CD4-positive, alpha-beta memory T cell (primary cell): ENCODE results near the gene CRYL1. TPM values are rescaled to one million over a fixed set of nuclear protein-coding genes. Genes with fewer than 3 reads are reported as not detected.

Experiments
- CTCF ChIA-PET: fragments of 350-600 bp; sonication (Branson Sonifier 250); formaldehyde crosslinking; loops from one replicate; lab custom pipeline; 2021; ENCODE audit warnings: inconsistent platforms; ENCODE audit not compliant: partially characterized antibody; lab: Charles Lee
- POLR2A ChIA-PET: fragments of 350-600 bp; sonication (Branson Sonifier 250); formaldehyde crosslinking; loops from one replicate; lab custom pipeline; 2021; ENCODE audit not compliant: partially characterized antibody; lab: Charles Lee
- DNase-seq, 5 donors: peaks; one replicate each; pipeline versions ENCODE4 v3.0.0 to v3.0.0-alpha.2; 2020 to 2022; ENCODE audit warnings: mixed read lengths in 1 of 5
- H3K27ac ChIP-seq: one replicate; pipeline ENCODE4 v1.7.0; 2013; ENCODE audit warnings: low read depth, low read length
- H3K27me3 ChIP-seq: 2 replicates; pipeline ENCODE4 v1.7.0; 2013; ENCODE audit warnings: mild to moderate bottlenecking, low read length, moderate library complexity; ENCODE audit not compliant: insufficient read depth
- H3K36me3 ChIP-seq: 2 replicates; pipeline ENCODE4 v1.7.0; 2013; ENCODE audit warnings: mild to moderate bottlenecking, low read length, moderate library complexity; ENCODE audit not compliant: insufficient read depth
- H3K4me1 ChIP-seq: 2 replicates; pipeline ENCODE4 v1.7.0; 2013; ENCODE audit warnings: mild to moderate bottlenecking, low read length, moderate library complexity; ENCODE audit not compliant: insufficient read depth
- H3K4me3 ChIP-seq, 2 donors: one replicate each; pipeline ENCODE4 v1.7.0; 2013; ENCODE audit warnings: low read length in 2 of 2, mild to moderate bottlenecking in 1 of 2
- H3K9me3 ChIP-seq, 2 donors: one replicate each; pipeline ENCODE4 v1.7.0; 2013; ENCODE audit warnings: low read length in 2 of 2, control low read depth in 1 of 2; ENCODE audit not compliant: control insufficient read depth in 1 of 2
- H3K27ac Mint-ChIP-seq, 7 donors: one replicate each; pipeline ENCODE4 v1.8.0; 2020 to 2021; ENCODE audit warnings: mixed read lengths in 7 of 7, mild to moderate bottlenecking in 6 of 7, inconsistent platforms in 3 of 7, moderate library complexity in 3 of 7
- H3K27me3 Mint-ChIP-seq, 2 donors: one replicate each; pipeline ENCODE4 v1.8.0; 2020 to 2021; ENCODE audit warnings: mixed read lengths in 2 of 2
- H3K36me3 Mint-ChIP-seq, 2 donors: one replicate each; pipeline ENCODE4 v1.8.0; 2020 to 2021; ENCODE audit warnings: mixed read lengths in 2 of 2, inconsistent platforms in 1 of 2, mild to moderate bottlenecking in 1 of 2
- H3K4me1 Mint-ChIP-seq, 4 donors: one replicate each; pipeline ENCODE4 v1.8.0; 2020 to 2021; ENCODE audit warnings: mixed read lengths in 4 of 4, mild to moderate bottlenecking in 1 of 4
- H3K4me3 Mint-ChIP-seq, 8 donors: one replicate each; pipeline ENCODE4 v1.8.0; 2020 to 2021; ENCODE audit warnings: mixed read lengths in 8 of 8, mild to moderate bottlenecking in 7 of 8, moderate library complexity in 6 of 8, inconsistent platforms in 3 of 8
- H3K9me3 Mint-ChIP-seq, 8 donors: one replicate each; pipeline ENCODE4 v1.8.0; 2020 to 2021; ENCODE audit warnings: mixed read lengths in 8 of 8, mild to moderate bottlenecking in 5 of 8, inconsistent platforms in 3 of 8, moderate library complexity in 1 of 8
- intact Hi-C: fragments of 100-400 bp; cut with micrococcal nuclease; formaldehyde crosslinking; loops from one replicate; pipeline ENCODE4 v1.15.1; 2023
- polyA plus RNA-seq, 2 donors: library from polyadenylated mRNA; unstranded; fragments of 300-500 nt; fragmentation: Illumina TruSeq; gene quantifications; one replicate each; pipeline ENCODE4 v1.2.3, GENCODE V29; 2021
- total RNA-seq, 2 experiments: library from RNA; stranded (reverse); gene quantifications; one replicate each; pipeline ENCODE4 v1.2.3, GENCODE V29; 2021

CRYL1 gene
- total and polyA plus RNA-seq, 4 experiments from 2014 or later, result 18.1 to 59.1 (median 31.1) TPM

DNA sequence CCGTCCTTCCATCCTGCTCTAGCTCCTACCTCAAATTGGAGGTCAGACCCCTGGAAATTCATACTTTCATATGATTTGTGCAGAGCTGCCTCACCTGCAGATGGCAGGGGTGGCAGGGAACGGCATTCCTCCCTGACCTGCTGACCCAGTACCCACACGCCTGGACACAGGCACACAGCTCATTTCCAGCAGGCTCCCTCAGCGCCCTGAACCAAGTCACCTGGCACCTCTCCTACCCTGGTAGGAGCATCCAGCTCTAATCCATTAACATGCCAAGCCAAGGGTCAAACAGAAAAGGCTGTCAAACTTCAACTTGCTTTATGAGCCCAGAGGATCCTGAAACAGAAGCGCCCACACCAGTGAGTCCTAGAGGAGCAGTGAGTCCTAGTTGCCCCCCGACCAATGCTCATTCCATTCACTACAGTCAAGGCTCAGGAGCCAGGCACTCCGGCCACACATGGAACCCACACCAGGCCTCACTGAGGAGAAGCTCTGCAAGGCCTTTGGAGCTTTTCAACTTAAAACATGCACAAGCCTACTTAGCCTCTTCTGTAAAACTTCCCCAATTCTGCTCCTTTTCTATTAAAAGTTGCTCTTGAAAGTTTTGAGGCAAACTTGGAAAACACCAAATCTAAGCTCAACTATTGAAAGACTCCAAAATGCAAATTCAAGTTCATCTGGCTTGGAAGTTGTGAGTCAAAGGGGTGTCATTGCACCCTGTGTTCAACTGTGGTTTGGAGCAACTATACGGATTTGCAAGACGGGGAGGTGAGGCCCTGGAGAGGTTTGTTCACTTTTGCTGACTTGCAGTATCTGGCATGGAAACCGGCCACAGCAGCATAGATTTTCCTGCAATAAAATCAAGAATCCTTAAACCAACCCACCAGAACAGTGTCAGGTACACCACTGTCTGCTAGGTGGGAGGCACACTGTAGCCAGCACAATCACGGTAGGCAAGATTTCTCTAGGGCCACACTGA, 96.7 kb downstream of the CRYL1 start:
- Histone ChIP-seq H3K4me3 (no peak overlapping the region), H3K36me3 (no peaks in the 10 kb centered on the region), H3K27ac (no peak overlapping the region), H3K27me3 (no peaks in the 10 kb centered on the region), H3K9me3 (no peaks in the 10 kb centered on the region), H3K4me1 (no peaks in the 10 kb centered on the region)
- intact Hi-C loops, result no loop called here
- Mint-ChIP-seq H3K9me3 (no peaks in the 10 kb centered on the region), H3K27ac (peak overlapping the region in 1 of 7 donors; percentile 55), H3K4me1 (peaks cover 0 to 7% (median 1%) of the 10 kb centered on the region in 4 donors), H3K27me3 (no peaks in the 10 kb centered on the region), H3K4me3 (no peak overlapping the region), H3K36me3 (peaks cover 42 to 63% of the 10 kb centered on the region in 2 donors)
- no peak for DNase-seq
- CTCF ChIA-PET, result no interaction called here
- POLR2A ChIA-PET, result no interaction called here

DNA sequence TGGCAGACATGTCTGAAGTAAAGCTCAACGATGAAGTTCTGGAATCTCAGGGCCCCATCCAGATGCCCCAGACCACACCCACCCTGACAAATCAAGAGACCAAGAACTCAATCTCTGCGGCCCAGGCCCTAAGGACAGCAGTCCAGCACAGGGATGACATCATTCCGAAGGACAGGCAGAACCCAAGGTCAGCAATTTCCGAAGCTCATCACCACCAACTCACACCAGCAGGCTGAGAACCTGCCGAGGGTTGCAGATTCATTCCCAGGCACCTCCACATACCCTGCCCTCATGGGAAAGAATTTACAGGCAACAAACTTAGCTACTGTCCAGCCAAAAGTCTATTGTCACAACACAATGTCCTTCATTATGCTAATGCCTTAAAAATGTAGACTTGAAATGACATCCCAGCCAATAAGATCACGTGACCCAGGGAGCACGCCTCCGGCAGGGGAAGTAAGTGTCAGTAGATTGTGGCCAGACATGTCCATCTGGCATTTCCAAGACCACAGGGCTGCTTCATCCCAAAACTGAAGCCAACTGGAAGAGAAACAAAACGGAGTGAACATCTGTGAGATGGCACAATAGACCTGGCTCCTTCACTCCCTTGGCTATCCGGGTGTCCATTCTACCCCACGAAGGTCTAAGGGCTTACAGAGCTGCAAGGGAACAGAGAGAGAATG, 98.8 kb downstream of the CRYL1 start:
- H3K4me3 ChIP-seq, result no peak overlapping the region
- no peak overlapping the region for H3K27ac ChIP-seq
- no peaks in the 10 kb centered on the region for H3K36me3 ChIP-seq
- Mint-ChIP-seq H3K27ac (peak overlapping the region in 3 of 7 donors; percentile 29 to 85 (median 48)), H3K36me3 (peaks cover 38 to 56% of the 10 kb centered on the region in 2 donors), H3K9me3 (no peaks in the 10 kb centered on the region), H3K4me3 (no peak overlapping the region), H3K4me1 (peaks cover 2 to 5% (median 4%) of the 10 kb centered on the region in 4 donors), H3K27me3 (no peaks in the 10 kb centered on the region)
- no peaks in the 10 kb centered on the region for H3K9me3 ChIP-seq
- H3K4me1 ChIP-seq, result no peaks in the 10 kb centered on the region
- POLR2A ChIA-PET, result no interaction called here
- CTCF ChIA-PET, result no interaction called here
- DNase-seq, result no peak
- H3K27me3 ChIP-seq, result no peaks in the 10 kb centered on the region
- intact Hi-C loops, result no loop called here

DNA sequence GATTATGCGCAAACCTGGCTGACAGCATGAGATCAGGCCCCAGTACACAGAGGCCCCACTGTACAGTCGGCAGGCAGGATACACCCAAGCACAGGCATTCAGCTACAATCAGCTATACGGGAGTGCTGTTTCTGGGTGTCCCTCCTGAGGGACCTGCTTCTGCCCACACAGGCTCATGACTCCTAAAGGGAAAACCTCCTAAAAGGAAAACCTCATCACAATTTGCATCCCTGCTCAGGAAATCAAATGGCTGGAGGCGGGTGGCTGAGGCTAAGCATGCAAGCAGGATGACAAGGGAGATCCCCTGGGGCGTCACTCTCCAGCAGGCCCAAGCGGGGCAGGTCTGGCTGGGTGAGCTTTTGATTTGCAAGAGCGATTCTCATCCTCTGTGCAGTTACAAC, 99.8 kb downstream of the CRYL1 start:
- CTCF ChIA-PET, result interaction anchor here (1.1 kb wide), 1 partner anchor 29 kb away, joined by 3 read pairs; no protein-coding TSS in a partner anchor
- H3K36me3 ChIP-seq, result no peaks in the 10 kb centered on the region
- no peaks in the 10 kb centered on the region for H3K27me3 ChIP-seq
- Mint-ChIP-seq H3K4me1 (peaks cover 3 to 13% (median 7%) of the 10 kb centered on the region in 4 donors), H3K4me3 (no peak overlapping the region), H3K27me3 (no peaks in the 10 kb centered on the region), H3K36me3 (peaks cover 34 to 45% of the 10 kb centered on the region in 2 donors), H3K27ac (peak overlapping the region in 1 of 7 donors; percentile 11), H3K9me3 (no peaks in the 10 kb centered on the region)
- no peak for DNase-seq
- H3K4me1 ChIP-seq, result no peaks in the 10 kb centered on the region
- POLR2A ChIA-PET, result no interaction called here
- H3K27ac ChIP-seq, result no peak overlapping the region
- intact Hi-C loops, result no loop called here
- H3K9me3 ChIP-seq, result no peaks in the 10 kb centered on the region
- H3K4me3 ChIP-seq, result no peak overlapping the region

GRCh38 chr13:20424949-20425348, 100.7 kb downstream of the CRYL1 start:
- Mint-ChIP-seq H3K4me1 (peaks cover 9 to 22% (median 13%) of the 10 kb centered on the region in 4 donors), H3K27me3 (no peaks in the 10 kb centered on the region), H3K36me3 (peaks cover 28 to 37% of the 10 kb centered on the region in 2 donors), H3K27ac (no peak overlapping the region), H3K4me3 (no peak overlapping the region), H3K9me3 (no peaks in the 10 kb centered on the region)
- Histone ChIP-seq H3K27ac (no peak overlapping the region), H3K27me3 (no peaks in the 10 kb centered on the region), H3K36me3 (no peaks in the 10 kb centered on the region), H3K4me3 (no peak overlapping the region), H3K9me3 (no peaks in the 10 kb centered on the region), H3K4me1 (peaks cover 7% of the 10 kb centered on the region)
- intact Hi-C loops, result no loop called here
- CTCF ChIA-PET, result interaction anchor here (1.1 kb wide), 1 partner anchor 30 kb away, joined by 3 read pairs; no protein-coding TSS in a partner anchor
- no peak for DNase-seq
- POLR2A ChIA-PET, result no interaction called here

DNA sequence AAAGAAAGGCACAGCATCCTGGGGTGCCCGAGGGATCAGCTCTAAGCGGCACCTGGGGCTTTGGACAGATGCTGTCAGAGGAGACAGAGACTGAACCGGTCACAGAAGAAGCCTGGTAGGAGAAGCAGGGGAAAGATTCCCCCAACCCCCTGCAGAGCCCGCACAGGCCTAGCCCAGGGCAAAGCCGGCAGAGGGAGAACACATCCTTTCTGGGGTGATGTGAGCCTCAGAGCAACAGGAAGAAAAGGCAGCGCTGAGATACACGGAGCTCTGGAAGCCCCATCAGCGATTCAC, 101.2 kb downstream of the CRYL1 start:
- DNase-seq, result no peak
- Mint-ChIP-seq H3K27me3 (no peaks in the 10 kb centered on the region), H3K9me3 (no peaks in the 10 kb centered on the region), H3K27ac (peak overlapping the region in 1 of 7 donors; percentile 25), H3K36me3 (peaks cover 23 to 34% of the 10 kb centered on the region in 2 donors), H3K4me3 (no peak overlapping the region), H3K4me1 (peaks cover 13 to 27% (median 18%) of the 10 kb centered on the region in 4 donors)
- Histone ChIP-seq H3K36me3 (no peaks in the 10 kb centered on the region), H3K27ac (no peak overlapping the region), H3K27me3 (no peaks in the 10 kb centered on the region), H3K4me3 (no peak overlapping the region), H3K9me3 (no peaks in the 10 kb centered on the region), H3K4me1 (peaks cover 11% of the 10 kb centered on the region)
- ChIA-PET CTCF (no interaction called here), POLR2A (no interaction called here)
- intact Hi-C loops, result no loop called here

- Mint-ChIP-seq H3K9me3 (peaks cover 0 to 3% (median 0%) of the 10 kb centered on the region in 8 donors), H3K4me1 (peaks cover 21 to 46% (median 29%) of the 10 kb centered on the region in 4 donors), H3K36me3 (peaks cover 19 to 23% of the 10 kb centered on the region in 2 donors), H3K27me3 (no peaks in the 10 kb centered on the region), H3K4me3 (no peak overlapping the region), H3K27ac (peak overlapping the region in 1 of 7 donors; percentile 12)
- H3K9me3 ChIP-seq, result no peaks in the 10 kb centered on the region
- H3K4me3 ChIP-seq, result no peak overlapping the region
- peaks cover 18% of the 10 kb centered on the region for H3K4me1 ChIP-seq
- CTCF ChIA-PET, result no interaction called here
- no peaks in the 10 kb centered on the region for H3K27me3 ChIP-seq
- H3K27ac ChIP-seq, result no peak overlapping the region
- intact Hi-C loops, result no loop called here
- no peak for DNase-seq
- H3K36me3 ChIP-seq, result no peaks in the 10 kb centered on the region
- POLR2A ChIA-PET, result no interaction called here
These were observed 103.3 kb downstream of the CRYL1 start for GRCh38 chr13:20422362-20422761.

DNA sequence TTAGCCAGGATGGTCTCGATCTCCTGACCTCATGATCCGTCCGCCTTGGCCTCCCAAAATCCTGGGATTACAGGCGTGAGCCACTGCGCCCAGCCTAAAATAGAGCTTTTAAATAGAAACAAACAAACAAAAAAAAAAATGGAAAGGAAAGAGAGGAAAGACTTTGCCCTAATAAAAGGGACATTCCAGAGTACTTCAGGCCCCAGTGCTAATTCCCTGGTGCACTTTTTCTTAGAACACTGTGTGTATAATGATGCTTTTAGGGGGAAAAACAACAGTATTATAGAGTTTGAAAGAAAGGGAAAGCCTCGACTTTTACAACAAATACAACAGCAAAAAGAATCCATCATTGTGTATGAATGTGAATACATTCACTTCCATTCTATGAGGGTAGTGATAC, 104.7 kb downstream of the CRYL1 start:
- Mint-ChIP-seq H3K27me3 (no peaks in the 10 kb centered on the region), H3K27ac (peak overlapping the region in 4 of 7 donors; percentile 37 to 74 (median 63)), H3K36me3 (peaks cover 11% of the 10 kb centered on the region in 2 donors), H3K9me3 (peaks cover 0 to 3% (median 0%) of the 10 kb centered on the region in 8 donors), H3K4me3 (peak overlapping the region in 3 of 8 donors; percentile 19 to 63 (median 31)), H3K4me1 (peaks cover 21 to 46% (median 29%) of the 10 kb centered on the region in 4 donors)
- Histone ChIP-seq H3K27ac (no peak overlapping the region), H3K9me3 (no peaks in the 10 kb centered on the region), H3K27me3 (no peaks in the 10 kb centered on the region), H3K36me3 (no peaks in the 10 kb centered on the region), H3K4me3 (no peak overlapping the region), H3K4me1 (peaks cover 18% of the 10 kb centered on the region)
- intact Hi-C loops, result no loop called here
- ChIA-PET POLR2A (interaction anchor here (1.7 kb wide), 1 partner anchor 10 kb away, joined by 8 read pairs; no protein-coding TSS in a partner anchor), CTCF (interaction anchor here (1.1 to 1.2 kb wide), 2 partner anchors 13 to 56 kb away, joined by 3 read pairs; no protein-coding TSS in a partner anchor)
- no peak for DNase-seq
